A549 (cell line): ENCODE measurements around the gene RPRD1A. TPM values are rescaled to one million over a fixed set of nuclear protein-coding genes. Genes with fewer than 3 reads are reported as not detected.

ENCODE experiments used
- ATAC-seq, 2 experiments: fragments of 200-7000 bp in 1 of 2; fragments of >200 bp in 1 of 2; cut with Nextera tagmentation in 1 of 2; cut with Tn5 transposase in 1 of 2; 3 replicates each; pipeline versions ENCODE4 v1.8.0 to v1.9.1; 2018 to 2020; ENCODE audit warnings: mild to moderate bottlenecking in 1 of 2, moderate library complexity in 1 of 2
- CTCF ChIA-PET: fragments of 300-600 bp; sonication (Branson Sonifier 250); formaldehyde crosslinking; extraction: SDS; loops from one replicate; lab custom pipeline; 2021; ENCODE audit warnings: antibody characterized with exemption, inconsistent platforms; lab: Yijun Ruan, JAX
- POLR2A ChIA-PET: fragments of 350-600 bp; formaldehyde crosslinking; extraction: SDS; loops from one replicate; lab custom pipeline; 2021; ENCODE audit warnings: antibody characterized with exemption, inconsistent platforms; lab: Yijun Ruan, JAX
- DNase-seq, 2 experiments: peaks; one replicate each; pipeline versions ENCODE4 v3.0.0 to v3.0.0-alpha.2; 2011 to 2016; ENCODE audit warnings: low read depth in 1 of 2, low spot score in 1 of 2
- FAIRE-seq: peaks from 2 replicates; lab custom pipeline; 2011; peaks lifted over from hg19 to GRCh38; lab: Jason Lieb, UNC
- H3K27ac ChIP-seq, 2 experiments: fragments of >200 bp; sonication (Bioruptor Twin); formaldehyde crosslinking; 3 replicates each; pipeline ENCODE4 v1.5.1; 2016 to 2017
- H3K4me1 ChIP-seq: fragments of >200 bp; sonication (Bioruptor Twin); formaldehyde crosslinking; 3 replicates; pipeline ENCODE4 v1.6.1; 2016
- H3K4me2 ChIP-seq: fragments of >200 bp; sonication (Bioruptor Twin); formaldehyde crosslinking; 3 replicates; pipeline ENCODE4 v1.6.1; 2016
- H3K4me3 ChIP-seq: fragments of >200 bp; sonication (Bioruptor Twin); formaldehyde crosslinking; 3 replicates; pipeline ENCODE4 v1.5.1; 2016
- H3K9me3 ChIP-seq: fragments of >200 bp; sonication (Bioruptor Twin); formaldehyde crosslinking; 3 replicates; pipeline ENCODE4 v1.6.1; 2016
- BHLHE40 ChIP-seq: IDR thresholded peaks from 2 replicates; pipeline ENCODE4 v1.6.1; 2012; ENCODE audit warnings: low read depth, low read length, inconsistent platforms
- CHD2 ChIP-seq: fragments of 150-350 bp; IDR thresholded peaks from 2 replicates; pipeline ENCODE4 v1.6.1; 2014; ENCODE audit warnings: low read length; ENCODE audit not compliant: partially characterized antibody
- CHD4 ChIP-seq: fragments of 200-600 bp; sonication (generic); IDR thresholded peaks from 2 replicates; pipeline ENCODE4 v1.6.1; 2016; ENCODE audit warnings: antibody characterized with exemption, mild to moderate bottlenecking, borderline replicate concordance
- EHF ChIP-seq: fragments of 250-450 bp; sonication (Bioruptor Pico); IDR thresholded peaks from 2 replicates; pipeline ENCODE4 v1.5.0; 2020; ENCODE audit warnings: mild to moderate bottlenecking
- EP300 ChIP-seq, 2 experiments: fragments of >200 bp; sonication (Bioruptor Twin); formaldehyde crosslinking; IDR thresholded peaks; 2 replicates in 1 of 2; 3 replicates in 1 of 2; pipeline ENCODE4 v1.6.1; 2016 to 2017
- FOSB ChIP-seq: fragments of 250-450 bp; sonication (Bioruptor Pico); IDR thresholded peaks from 2 replicates; pipeline ENCODE4 v1.5.0; 2020; ENCODE audit warnings: mild to moderate bottlenecking, moderate library complexity
- FOSL2 ChIP-seq, 2 experiments: fragments of 450-650 bp in 1 of 2; fragments of >200 bp in 1 of 2; sonication (Bioruptor Twin) in 1 of 2; formaldehyde crosslinking; IDR thresholded peaks; 2 replicates each; pipeline versions ENCODE4 v1.5.0 to v1.6.1; 2016 to 2020; ENCODE audit warnings: mild to moderate bottlenecking in 1 of 2, moderate library complexity in 1 of 2
- HEYL ChIP-seq: fragments of 250-450 bp; sonication (Bioruptor Pico); IDR thresholded peaks from 2 replicates; pipeline ENCODE4 v1.8.0; 2021; ENCODE audit warnings: mild to moderate bottlenecking, moderate library complexity
- HOXB5 ChIP-seq: fragments of 250-450 bp; sonication (Bioruptor Pico); IDR thresholded peaks from 2 replicates; pipeline ENCODE4 v1.5.0; 2020; ENCODE audit warnings: mild to moderate bottlenecking, moderate library complexity
- JUNB ChIP-seq: fragments of >200 bp; sonication (Bioruptor Twin); formaldehyde crosslinking; IDR thresholded peaks from 2 replicates; pipeline ENCODE4 v1.6.1; 2016
- KDM1A ChIP-seq: fragments of 200-600 bp; sonication (generic); IDR thresholded peaks from 2 replicates; pipeline ENCODE4 v1.6.1; 2016; ENCODE audit warnings: low read depth, mild to moderate bottlenecking
- MAFK ChIP-seq: fragments of 450-650 bp; IDR thresholded peaks from 2 replicates; pipeline ENCODE4 v1.6.1; 2014; ENCODE audit not compliant: partially characterized antibody
- POLR2A ChIP-seq: IDR thresholded peaks from 2 replicates; pipeline ENCODE4 v1.6.1; 2012; ENCODE audit warnings: mild to moderate bottlenecking, low read length
- RAD21 ChIP-seq, 2 experiments: fragments of >200 bp in 1 of 2; sonication (Bioruptor Twin) in 1 of 2; formaldehyde crosslinking in 1 of 2; IDR thresholded peaks in 1 of 2; conservative IDR thresholded peaks in 1 of 2; 2 replicates in 1 of 2; 3 replicates in 1 of 2; pipeline ENCODE4 v1.6.1; 2012 to 2018; ENCODE audit warnings: inconsistent platforms in 1 of 2
- RNF2 ChIP-seq: fragments of 200-600 bp; sonication (generic); IDR thresholded peaks from 2 replicates; pipeline ENCODE4 v1.6.1; 2016; ENCODE audit warnings: low read depth, mild to moderate bottlenecking, antibody characterized with exemption, moderate library complexity, borderline replicate concordance
- ZC3H11A ChIP-seq: fragments of 450-650 bp; IDR thresholded peaks from 2 replicates; pipeline ENCODE4 v1.6.1; 2014; ENCODE audit warnings: antibody characterized with exemption, mild to moderate bottlenecking
- WGBS: methylation state at CpG from one replicate; pipeline ENCODE4 v1.1.6; 2017; ENCODE audit errors: missing lambda C conversion rate; 5-methylcytosine and 5-hydroxymethylcytosine counted together
- polyA plus RNA-seq, 4 experiments: library from polyadenylated mRNA; depleted of rRNA in 3 of 4; stranded (reverse); fragments of >200 nt; fragmentation: RNase III in 1 of 4; extraction: RNeasy Plus Mini Kit Qiagen cat#74134 plus additional on column Dnase treatment in 1 of 4; gene quantifications; 2 replicates in 3 of 4; 3 replicates in 1 of 4; pipeline ENCODE4 v1.2.3, GENCODE V29; 2011 to 2017
- TF ChIP-seq, protein P1 (sequence below): fragments of 250-450 bp; sonication (Bioruptor Pico); IDR thresholded peaks from 2 replicates; pipeline ENCODE4 v1.5.0; 2020; ENCODE audit warnings: low read depth, mild to moderate bottlenecking, moderate library complexity
- TF ChIP-seq, protein P2 (sequence below): fragments of >200 bp; sonication (Bioruptor Twin); formaldehyde crosslinking; IDR thresholded peaks from 3 replicates; pipeline ENCODE4 v1.6.1; 2016
- TF ChIP-seq, protein P3 (sequence below): fragments of >200 bp; sonication (Bioruptor Twin); formaldehyde crosslinking; IDR thresholded peaks from 3 replicates; pipeline ENCODE4 v1.5.1; 2016

Gene RPRD1A
- polyA plus RNA-seq, 2 of the 4 experiments (the other 2 are of a cell fraction), result 25.8 to 58.2 TPM

DNA sequence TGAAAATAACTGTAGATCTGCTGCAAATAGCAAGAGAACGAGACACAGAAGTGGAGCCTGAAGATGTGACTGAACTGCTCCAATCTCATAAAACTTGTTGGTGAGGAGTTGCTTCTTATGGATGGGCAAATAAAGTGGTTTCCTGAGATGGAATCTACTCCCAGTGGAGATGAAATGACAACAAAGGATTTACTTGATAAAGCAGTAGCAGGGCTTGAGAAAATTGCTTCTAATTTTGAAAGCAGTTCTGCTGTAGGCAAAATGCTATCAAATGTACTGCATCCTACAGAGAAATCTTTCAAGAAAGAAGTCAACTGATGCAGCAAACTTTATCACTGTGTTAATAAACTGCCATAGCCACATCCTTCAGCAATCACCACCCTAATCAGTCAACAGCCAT lies 44.0 kb downstream of the RPRD1A start (continued):
- TF ChIP-seq, protein P1, sequence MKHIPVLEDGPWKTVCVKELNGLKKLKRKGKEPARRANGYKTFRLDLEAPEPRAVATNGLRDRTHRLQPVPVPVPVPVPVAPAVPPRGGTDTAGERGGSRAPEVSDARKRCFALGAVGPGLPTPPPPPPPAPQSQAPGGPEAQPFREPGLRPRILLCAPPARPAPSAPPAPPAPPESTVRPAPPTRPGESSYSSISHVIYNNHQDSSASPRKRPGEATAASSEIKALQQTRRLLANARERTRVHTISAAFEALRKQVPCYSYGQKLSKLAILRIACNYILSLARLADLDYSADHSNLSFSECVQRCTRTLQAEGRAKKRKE (CRISPR knock-in tag), result no peak
- TF ChIP-seq HEYL, result no peak
- no peak for TF ChIP-seq EP300 (IDR thresholded peaks at IDR 0.05)

DNA sequence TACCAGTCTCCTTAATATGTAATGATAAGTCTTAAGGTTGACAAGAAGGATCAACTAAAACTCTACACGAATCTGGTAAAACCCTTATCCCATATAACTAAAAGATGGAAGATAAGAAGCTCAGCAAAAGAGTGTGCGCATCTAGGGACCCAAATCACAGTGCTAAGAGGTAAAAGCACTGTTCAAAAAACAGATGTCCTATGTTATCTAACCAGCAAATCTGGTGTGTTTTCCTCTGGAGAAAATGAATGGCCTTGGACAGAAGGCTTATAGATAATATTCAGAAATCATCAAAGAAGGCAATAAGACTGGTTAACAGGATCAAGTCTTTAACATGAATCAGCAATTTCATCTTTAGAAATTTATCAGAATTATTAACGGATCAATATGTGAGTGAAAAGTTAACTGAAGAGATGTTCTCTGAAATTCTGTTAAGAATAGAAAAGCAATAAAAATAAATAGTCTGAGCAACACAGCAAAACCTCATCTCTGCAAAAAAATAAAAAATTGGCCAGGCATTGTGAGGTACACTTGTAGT lies 47.1 kb downstream of the RPRD1A start:
- no peak overlapping the region for H3K27ac ChIP-seq
- WGBS, result 88% methylated on average over 3 of the region's 3 CpGs
- no peak for DNase-seq
- no peak for ATAC-seq
- no peak for FAIRE-seq
- ChIA-PET CTCF (interaction anchor here (1.3 kb wide), 1 partner anchor 9 kb away, joined by 3 read pairs; no protein-coding TSS in a partner anchor), POLR2A (no interaction called here)
- no peaks in the 10 kb centered on the region for H3K4me1 ChIP-seq
- no peaks in the 10 kb centered on the region for H3K9me3 ChIP-seq
- no peak overlapping the region for H3K4me2 ChIP-seq
- TF ChIP-seq, protein P2, sequence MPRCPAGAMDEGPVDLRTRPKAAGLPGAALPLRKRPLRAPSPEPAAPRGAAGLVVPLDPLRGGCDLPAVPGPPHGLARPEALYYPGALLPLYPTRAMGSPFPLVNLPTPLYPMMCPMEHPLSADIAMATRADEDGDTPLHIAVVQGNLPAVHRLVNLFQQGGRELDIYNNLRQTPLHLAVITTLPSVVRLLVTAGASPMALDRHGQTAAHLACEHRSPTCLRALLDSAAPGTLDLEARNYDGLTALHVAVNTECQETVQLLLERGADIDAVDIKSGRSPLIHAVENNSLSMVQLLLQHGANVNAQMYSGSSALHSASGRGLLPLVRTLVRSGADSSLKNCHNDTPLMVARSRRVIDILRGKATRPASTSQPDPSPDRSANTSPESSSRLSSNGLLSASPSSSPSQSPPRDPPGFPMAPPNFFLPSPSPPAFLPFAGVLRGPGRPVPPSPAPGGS, result no peak
- TF ChIP-seq ZC3H11A (no peak), MAFK (peak; percentile 50), KDM1A (no peak), RNF2 (no peak)
- TF ChIP-seq, all 56 proteins: peak for 1
- H3K4me3 ChIP-seq, result no peak overlapping the region

DNA sequence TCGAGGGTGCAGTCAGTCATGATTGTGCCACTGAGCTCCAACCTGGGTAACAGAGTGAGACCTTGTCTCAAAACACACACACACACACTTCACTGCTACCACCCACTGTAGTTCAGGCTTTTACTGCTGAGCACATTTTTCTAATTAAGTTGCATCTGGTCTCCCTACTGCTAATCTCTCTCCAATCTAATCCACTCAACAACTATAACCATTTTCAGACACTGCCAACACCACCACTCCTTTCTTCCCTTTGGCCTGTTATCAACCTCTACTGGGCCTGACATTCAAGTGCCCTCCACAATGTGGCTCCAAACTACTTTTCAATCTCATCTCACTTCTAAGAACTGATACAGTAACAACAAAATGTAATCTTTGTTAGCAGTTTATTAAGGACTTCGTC lies 50.1 kb downstream of the RPRD1A start:
- H3K27ac ChIP-seq, result no peak overlapping the region
- ATAC-seq, result peak in 1 of 2 experiments; percentile 29; a peak in 1 of 6 replicates

DNA sequence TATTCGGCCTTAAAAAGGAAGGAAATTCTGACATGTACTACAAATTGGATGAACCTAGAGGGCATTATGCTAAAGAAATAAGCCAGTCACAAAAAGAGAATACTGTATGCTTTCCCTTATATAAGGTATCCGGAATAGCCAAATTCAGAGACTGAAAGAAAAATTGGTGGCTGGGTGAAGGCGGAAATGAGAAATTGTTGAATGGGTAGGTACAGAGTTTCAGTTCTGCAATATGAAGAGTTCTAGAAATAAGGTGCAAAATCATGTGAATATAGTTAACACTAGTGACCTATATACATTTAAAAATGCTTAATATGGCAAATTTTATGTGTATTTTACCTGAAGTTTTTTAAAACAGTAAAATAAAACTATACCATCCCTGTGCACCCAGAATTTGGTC lies 51.7 kb downstream of the RPRD1A start:
- ATAC-seq, result no peak
- H3K4me3 ChIP-seq, result no peak overlapping the region
- H3K4me2 ChIP-seq, result no peak overlapping the region
- 100% methylated on average over 3 of the region's 3 CpGs for WGBS
- ChIA-PET CTCF (no interaction called here), POLR2A (no interaction called here)
- no peak overlapping the region for H3K27ac ChIP-seq
- no peak for FAIRE-seq
- TF ChIP-seq MAFK (peak; percentile 16), CHD2 (no peak), CHD4 (no peak)
- TF ChIP-seq, protein P3, sequence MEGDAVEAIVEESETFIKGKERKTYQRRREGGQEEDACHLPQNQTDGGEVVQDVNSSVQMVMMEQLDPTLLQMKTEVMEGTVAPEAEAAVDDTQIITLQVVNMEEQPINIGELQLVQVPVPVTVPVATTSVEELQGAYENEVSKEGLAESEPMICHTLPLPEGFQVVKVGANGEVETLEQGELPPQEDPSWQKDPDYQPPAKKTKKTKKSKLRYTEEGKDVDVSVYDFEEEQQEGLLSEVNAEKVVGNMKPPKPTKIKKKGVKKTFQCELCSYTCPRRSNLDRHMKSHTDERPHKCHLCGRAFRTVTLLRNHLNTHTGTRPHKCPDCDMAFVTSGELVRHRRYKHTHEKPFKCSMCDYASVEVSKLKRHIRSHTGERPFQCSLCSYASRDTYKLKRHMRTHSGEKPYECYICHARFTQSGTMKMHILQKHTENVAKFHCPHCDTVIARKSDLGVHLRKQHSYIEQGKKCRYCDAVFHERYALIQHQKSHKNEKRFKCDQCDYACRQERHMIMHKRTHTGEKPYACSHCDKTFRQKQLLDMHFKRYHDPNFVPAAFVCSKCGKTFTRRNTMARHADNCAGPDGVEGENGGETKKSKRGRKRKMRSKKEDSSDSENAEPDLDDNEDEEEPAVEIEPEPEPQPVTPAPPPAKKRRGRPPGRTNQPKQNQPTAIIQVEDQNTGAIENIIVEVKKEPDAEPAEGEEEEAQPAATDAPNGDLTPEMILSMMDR, result no peak
- no peak for DNase-seq
- no peaks in the 10 kb centered on the region for H3K4me1 ChIP-seq
- H3K9me3 ChIP-seq, result no peaks in the 10 kb centered on the region

More for the DNA sequence above, 50.1 kb downstream of the RPRD1A start:
- FAIRE-seq (no peak), DNase-seq (no peak)
- WGBS, result 73% methylated on average over 2 of the region's 2 CpGs
- Histone ChIP-seq H3K4me3 (no peak overlapping the region), H3K4me2 (no peak overlapping the region), H3K9me3 (no peaks in the 10 kb centered on the region), H3K4me1 (no peaks in the 10 kb centered on the region)
- TF ChIP-seq FOSB (CRISPR knock-in tag) (no peak), POLR2A (no peak), BHLHE40 (no peak), KDM1A (no peak), RAD21 (conservative IDR thresholded peaks at IDR 0.05 in 1 of 2, IDR thresholded peaks at IDR 0.05 in 1 of 2) (no peak), HEYL (no peak), RNF2 (no peak), FOSL2 (IDR thresholded peaks at IDR 0.05) (no peak), FOSL2 (CRISPR knock-in tag; IDR thresholded peaks at IDR 0.05) (no peak), EHF (CRISPR knock-in tag) (no peak), JUNB (no peak), HOXB5 (CRISPR knock-in tag) (no peak)
- POLR2A ChIA-PET, result no interaction called here
- CTCF ChIA-PET, result interaction anchor here (0.6 to 2.8 kb wide), 18 partner anchors 11 to 275 kb away, joined by 3 to 16 read pairs (median 4); no protein-coding TSS in a partner anchor
